HG02852 (cell line): Measurements from ENCODE around the gene OR51M1.

Experiments used
- ATAC-seq: cut with Tn5 transposase; IDR thresholded peaks from one replicate; pipeline ENCODE4 v1.9.1; 2021; ENCODE audit warnings: mild to moderate bottlenecking, moderate library complexity; ENCODE audit not compliant: unreplicated experiment

OR51M1 gene

GRCh38 chr11:5384335-5384734 lies 723 bp downstream of the OR51M1 start:
- ATAC-seq, result no peak

- ATAC-seq, result no peak
Observed at GRCh38 chr11:5390210-5390609, 6.6 kb downstream of the OR51M1 start.

DNA sequence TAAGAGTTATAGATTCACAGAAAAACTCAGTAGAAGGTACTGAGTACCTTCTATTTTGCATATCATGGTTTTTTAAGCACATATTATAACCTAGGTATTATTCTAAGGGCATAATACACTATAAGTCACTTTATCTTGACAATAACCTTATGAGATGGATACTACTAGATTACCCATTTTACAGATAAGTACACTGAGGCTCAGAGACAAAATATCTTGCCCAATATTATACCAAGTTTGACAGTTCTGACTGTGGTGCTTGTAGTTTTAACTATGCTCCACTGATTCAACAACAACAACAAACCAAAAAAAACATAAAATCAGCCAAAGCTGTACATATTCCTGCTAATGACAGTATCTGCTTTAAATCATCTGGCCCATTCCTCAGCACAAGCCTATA lies 10.5 kb downstream of the OR51M1 start:
- ATAC-seq, result no peak

DNA sequence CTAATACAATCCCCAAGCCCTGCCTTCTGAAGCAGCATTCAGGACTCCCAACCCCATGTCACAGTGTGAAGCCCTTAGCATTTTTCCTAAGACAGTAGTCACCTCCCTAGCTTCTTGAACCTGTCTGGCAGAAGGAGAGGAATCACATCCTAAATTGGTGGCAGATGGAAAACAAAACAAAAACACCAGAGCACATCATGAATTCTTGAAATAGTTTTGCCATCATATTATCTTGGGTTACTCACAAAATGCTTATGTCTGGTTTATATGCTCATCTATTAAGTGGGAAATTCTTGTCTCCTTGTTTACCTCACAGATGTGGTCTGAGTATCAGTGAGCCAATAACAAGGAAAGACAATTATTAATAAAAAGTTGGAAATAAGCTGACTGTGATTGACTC lies 15.3 kb downstream of the OR51M1 start:
- ATAC-seq, result no peak

GRCh38 chr11:5405173-5405572 lies 21.6 kb downstream of the OR51M1 start:
- ATAC-seq, result no peak

DNA sequence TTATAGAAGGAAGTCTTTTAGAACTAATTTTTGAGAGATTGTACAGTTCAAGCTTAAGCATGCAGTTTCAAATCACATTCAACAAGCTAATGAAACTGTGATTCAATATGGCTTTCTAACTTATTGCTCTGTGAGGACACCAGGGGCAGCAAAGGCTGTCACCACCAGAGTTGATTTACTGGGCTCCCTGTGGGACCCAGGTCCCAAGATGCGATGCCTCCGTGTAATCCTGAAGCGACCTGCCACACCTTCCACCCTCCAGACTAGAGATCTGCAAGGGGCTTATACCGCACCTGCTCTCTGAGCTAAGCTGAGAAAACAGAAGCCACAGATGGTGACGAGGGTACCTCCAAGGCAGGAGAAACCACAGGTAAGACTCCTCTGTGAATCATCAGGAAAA lies 37.4 kb downstream of the OR51M1 start:
- ATAC-seq, result no peak

DNA sequence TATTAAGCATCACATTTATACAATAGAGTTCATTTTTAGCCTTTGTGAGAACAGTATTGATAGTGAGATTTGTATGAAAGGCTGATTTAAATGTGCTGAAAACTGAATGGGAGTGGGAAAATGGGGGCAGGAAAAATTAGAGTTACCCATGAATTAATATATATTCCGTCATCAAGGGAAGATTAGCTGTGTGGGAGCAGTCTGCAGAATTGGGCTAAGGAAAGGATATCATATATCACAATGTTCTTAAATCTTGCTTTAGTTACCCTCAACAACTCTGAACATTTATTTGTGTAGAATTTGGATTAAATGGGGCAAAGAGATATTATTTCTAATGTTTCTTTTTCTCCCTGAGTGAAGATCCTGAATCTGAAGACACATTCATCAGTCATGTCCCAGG lies 38.2 kb downstream of the OR51M1 start, which contains the start of gene OR51Q1:
TSS of gene OR51Q1 (plus strand) at position 301 of the 400 bp plus-strand sequence. CDS start at position 391, 90 bp downstream.
- no peak for ATAC-seq

DNA sequence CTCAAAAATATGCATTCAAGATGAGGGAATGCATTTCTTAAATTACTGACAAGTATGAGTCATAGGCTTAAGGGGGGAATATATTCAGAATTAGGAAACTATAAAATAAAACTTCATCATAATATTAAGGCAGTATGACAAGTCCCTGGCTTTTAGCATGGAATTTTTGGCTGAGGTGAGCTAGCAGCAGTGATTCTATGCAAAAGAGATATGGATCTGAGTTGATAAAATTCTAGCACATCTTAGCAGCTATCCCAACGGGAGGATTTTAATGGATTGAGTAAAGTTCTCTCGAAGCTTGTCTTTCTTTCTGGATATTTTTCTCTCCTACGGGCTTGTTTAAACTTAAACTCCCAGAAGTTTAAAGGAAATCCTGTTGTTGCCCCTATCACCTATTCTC lies 39.5 kb downstream of the OR51M1 start:
- no peak for ATAC-seq

DNA sequence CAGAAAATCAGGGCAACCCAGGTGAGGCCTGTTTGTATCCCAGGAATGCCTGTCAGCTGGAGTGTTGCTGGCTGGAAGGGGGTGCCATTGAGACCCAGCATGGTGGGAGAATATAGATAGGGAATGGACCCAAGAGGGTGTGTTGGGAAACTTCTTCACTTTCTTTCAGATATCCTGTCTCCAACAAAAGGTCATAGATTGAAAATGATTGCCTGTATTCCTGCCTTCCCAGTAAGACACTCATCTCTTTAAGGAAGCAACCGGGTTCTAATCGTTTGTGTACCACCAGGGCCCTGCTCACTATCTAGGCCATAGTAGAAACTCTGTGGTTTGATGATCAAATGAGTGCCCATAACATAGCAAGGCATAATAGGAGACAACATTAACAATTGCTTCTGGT lies 57.8 kb downstream of the OR51M1 start, which contains the start of gene OR51I1:
TSS of gene OR51I1 (minus strand) at position 101 of the 400 bp plus-strand sequence. CDS start at position 101, 0 bp downstream.
- no peak for ATAC-seq
